SK-N-MC (cell line): Measurements from ENCODE around the gene CAMK2N2.

ENCODE experiments used
- DNase-seq: peaks from one replicate; pipeline ENCODE4 v3.0.0-alpha.2; 2011; ENCODE audit warnings: low read depth, low spot score
- H3K27ac ChIP-seq: fragments of 200-600 bp; sonication (generic); 2 replicates; pipeline ENCODE4 v1.5.1; 2016; ENCODE audit warnings: mixed run types
- H3K36me3 ChIP-seq: fragments of 200-600 bp; sonication (generic); 2 replicates; pipeline ENCODE4 v1.6.1; 2017; ENCODE audit warnings: antibody characterized with exemption, low read length, mixed read lengths; ENCODE audit not compliant: insufficient read depth
- H3K4me3 ChIP-seq: fragments of 200-600 bp; sonication (generic); 2 replicates; pipeline ENCODE4 v1.5.1; 2016
- H3K9ac ChIP-seq: fragments of 200-600 bp; sonication (generic); 2 replicates; pipeline ENCODE4 v1.8.0; 2017; ENCODE audit warnings: mixed run types, mixed read lengths; ENCODE audit not compliant: insufficient read length
- H3K9me3 ChIP-seq: fragments of 200-600 bp; sonication (generic); 2 replicates; pipeline ENCODE4 v1.6.1; 2017; ENCODE audit warnings: low read depth, mild to moderate bottlenecking, antibody characterized with exemption, low read length, moderate library complexity, mixed read lengths
- EZH2 ChIP-seq: fragments of 200-600 bp; sonication (generic); IDR thresholded peaks from one replicate; pipeline ENCODE4 v1.6.1; 2017; ENCODE audit warnings: antibody characterized with exemption
- FOXP2 ChIP-seq: optimal IDR thresholded peaks from 2 replicates; pipeline ENCODE3; 2011; ENCODE audit warnings: mild to moderate bottlenecking, moderate library complexity; ENCODE audit not compliant: insufficient read depth; ENCODE audit errors: extremely low read length, control extremely low read depth
- POLR2AphosphoS5 ChIP-seq: IDR thresholded peaks from 2 replicates; pipeline ENCODE4 v1.6.1; 2012; ENCODE audit warnings: mild to moderate bottlenecking, low read depth, low read length, borderline replicate concordance

The CAMK2N2 gene

GRCh38 chr3:184234224-184234623 lies 27.1 kb downstream of the CAMK2N2 start:
- no peak for DNase-seq
- no peaks in the 10 kb centered on the region for H3K9me3 ChIP-seq
- H3K4me3 ChIP-seq, result no peak overlapping the region
- no peaks in the 10 kb centered on the region for H3K36me3 ChIP-seq
- no peak overlapping the region for H3K9ac ChIP-seq
- no peak overlapping the region for H3K27ac ChIP-seq
- TF ChIP-seq POLR2AphosphoS5, result no peak
- TF ChIP-seq EZH2, result no peak
- no peak for TF ChIP-seq FOXP2

GRCh38 chr3:184233127-184233843 lies 28.1 kb downstream of the CAMK2N2 start:
- no peak overlapping the region for H3K4me3 ChIP-seq
- DNase-seq, result no peak
- no peak for TF ChIP-seq FOXP2
- TF ChIP-seq EZH2, result no peak
- TF ChIP-seq POLR2AphosphoS5, result no peak
- H3K9me3 ChIP-seq, result no peaks in the 10 kb centered on the region
- H3K36me3 ChIP-seq, result no peaks in the 10 kb centered on the region
- H3K27ac ChIP-seq, result no peak overlapping the region
- H3K9ac ChIP-seq, result no peak overlapping the region

- H3K9ac ChIP-seq, result no peak overlapping the region
- DNase-seq, result no peak
- TF ChIP-seq POLR2AphosphoS5 (no peak), FOXP2 (no peak), EZH2 (no peak)
- H3K9me3 ChIP-seq, result no peaks in the 10 kb centered on the region
- H3K27ac ChIP-seq, result no peak overlapping the region
- H3K4me3 ChIP-seq, result no peak overlapping the region
- no peaks in the 10 kb centered on the region for H3K36me3 ChIP-seq
These were observed 29.7 kb downstream of the CAMK2N2 start for GRCh38 chr3:184231671-184232070.

- Histone ChIP-seq H3K9me3 (no peaks in the 10 kb centered on the region), H3K4me3 (peak overlapping the region; percentile 82), H3K36me3 (no peaks in the 10 kb centered on the region), H3K27ac (no peak overlapping the region), H3K9ac (no peak overlapping the region)
- TF ChIP-seq EZH2 (peak; percentile 24), POLR2AphosphoS5 (no peak)
- no peak for DNase-seq
These were observed 30.5 kb downstream of the CAMK2N2 start for GRCh38 chr3:184230603-184231528.

- H3K4me3 ChIP-seq, result peak overlapping the region; percentile 82
- no peak for DNase-seq
- TF ChIP-seq EZH2, result peak; percentile 98
- TF ChIP-seq POLR2AphosphoS5, result no peak
These were observed 31.2 kb downstream of the CAMK2N2 start for GRCh38 chr3:184230081-184230602.

GRCh38 chr3:184229394-184230080 lies 31.8 kb downstream of the CAMK2N2 start, which contains the start of gene VWA5B2:
VWA5B2 (plus strand) TSS chr3:184229585; CDS start chr3:184230529, 944 bp downstream.
- no peak for TF ChIP-seq POLR2AphosphoS5
- no peak for TF ChIP-seq EZH2
- no peak for TF ChIP-seq FOXP2
- no peaks in the 10 kb centered on the region for H3K9me3 ChIP-seq
- DNase-seq, result no peak
- peak within 1 kb of the TSS; percentile 82 for H3K4me3 ChIP-seq
- H3K27ac ChIP-seq, result no peak within 1 kb of the TSS
- H3K9ac ChIP-seq, result no peak within 1 kb of the TSS
- no peaks in the 10 kb centered on the region for H3K36me3 ChIP-seq

More at GRCh38 chr3:184230081-184230602, 31.2 kb downstream of the CAMK2N2 start:
- Histone ChIP-seq H3K27ac (no peak overlapping the region), H3K36me3 (no peaks in the 10 kb centered on the region), H3K9me3 (no peaks in the 10 kb centered on the region), H3K9ac (no peak overlapping the region)

- H3K4me3 ChIP-seq, result peak overlapping the region; percentile 82
- no peak overlapping the region for H3K27ac ChIP-seq
- no peak for DNase-seq
- no peak for TF ChIP-seq EZH2
- no peak for TF ChIP-seq POLR2AphosphoS5
- no peaks in the 10 kb centered on the region for H3K9me3 ChIP-seq
- no peak overlapping the region for H3K9ac ChIP-seq
- no peaks in the 10 kb centered on the region for H3K36me3 ChIP-seq
These were observed 32.8 kb downstream of the CAMK2N2 start for GRCh38 chr3:184228376-184229137.

- Histone ChIP-seq H3K4me3 (no peak overlapping the region), H3K36me3 (no peaks in the 10 kb centered on the region), H3K27ac (no peak overlapping the region), H3K9me3 (no peaks in the 10 kb centered on the region), H3K9ac (no peak overlapping the region)
- no peak for DNase-seq
- no peak for TF ChIP-seq FOXP2
- no peak for TF ChIP-seq EZH2
- TF ChIP-seq POLR2AphosphoS5, result no peak
These were observed 33.8 kb downstream of the CAMK2N2 start for GRCh38 chr3:184227481-184227935.
